Activated CD4-positive, alpha-beta T cell treated with anti-CD3 and anti-CD28 coated beads for 48 hours (primary cell): ENCODE results near the gene PHC3.

Source experiments
- DNase-seq: peaks from one replicate; pipeline ENCODE4 v3.0.0-alpha.2; 2020

The PHC3 gene

GRCh38 chr3:170075441-170076091, 106.0 kb downstream of the PHC3 start:
- no peak for DNase-seq

DNA sequence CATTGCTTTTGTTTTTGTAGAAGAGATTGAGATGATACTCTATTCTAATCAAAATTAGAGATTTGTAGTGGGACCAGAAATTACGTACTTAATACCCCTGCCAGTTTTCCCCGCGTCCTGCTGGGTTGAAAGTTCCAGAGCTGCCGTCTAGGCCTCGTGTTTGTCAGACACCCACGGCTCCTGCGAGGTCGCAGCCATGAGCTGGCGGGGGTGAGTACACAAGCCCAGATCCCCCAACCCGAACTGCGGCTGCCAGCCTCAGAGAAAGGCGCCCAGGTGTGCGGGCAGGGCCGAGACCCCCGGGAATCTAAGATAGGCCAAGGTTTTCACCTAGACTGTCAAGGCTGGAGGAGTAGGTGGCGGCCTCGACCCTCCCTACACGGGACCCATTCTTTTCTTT, 117.4 kb downstream of the PHC3 start:
- no peak for DNase-seq

DNA sequence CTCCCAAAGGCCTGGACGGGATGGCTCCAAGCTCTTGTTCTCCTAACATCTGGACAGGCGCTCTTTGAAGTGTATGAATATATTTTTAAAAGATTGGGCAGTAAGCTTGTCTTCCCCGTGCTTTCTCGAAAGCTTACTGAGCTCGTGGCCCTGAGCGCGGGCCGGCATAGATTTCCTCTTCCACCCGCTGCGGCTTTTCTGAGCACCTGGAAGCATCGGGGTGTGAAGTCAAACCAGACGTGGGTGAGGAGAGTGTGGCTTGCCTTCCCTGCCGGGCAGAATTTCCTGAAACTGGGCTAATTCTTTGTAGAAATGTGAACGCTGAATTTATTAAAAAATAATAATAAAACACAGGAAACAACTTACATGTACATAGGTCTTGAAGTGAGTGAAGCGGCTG, 117.8 kb downstream of the PHC3 start:
- DNase-seq: no peak

- DNase-seq: no peak
Observed at GRCh38 chr3:170062769-170063168, 118.8 kb downstream of the PHC3 start.

GRCh38 chr3:170062068-170062467, 119.5 kb downstream of the PHC3 start:
- DNase-seq: no peak

DNA sequence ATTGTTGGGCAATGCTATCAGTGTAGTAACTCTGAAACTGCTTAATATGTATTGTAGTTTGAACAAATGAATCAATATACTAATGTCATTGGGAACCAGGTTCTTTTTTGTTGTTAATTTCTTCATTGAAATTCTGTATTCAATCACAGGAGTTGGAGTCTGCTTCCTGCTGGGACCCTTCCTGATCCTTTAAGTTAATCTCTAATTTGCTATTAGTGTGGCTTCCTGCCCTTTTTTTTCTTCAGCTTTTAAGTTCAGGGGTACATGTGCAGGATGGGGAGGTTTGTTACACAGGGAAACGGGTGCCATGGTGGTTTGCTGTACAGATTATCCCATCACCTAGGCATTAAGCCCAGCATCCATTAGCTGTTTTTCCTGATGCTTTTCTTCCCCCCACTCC, 122.1 kb downstream of the PHC3 start:
- no peak for DNase-seq

DNA sequence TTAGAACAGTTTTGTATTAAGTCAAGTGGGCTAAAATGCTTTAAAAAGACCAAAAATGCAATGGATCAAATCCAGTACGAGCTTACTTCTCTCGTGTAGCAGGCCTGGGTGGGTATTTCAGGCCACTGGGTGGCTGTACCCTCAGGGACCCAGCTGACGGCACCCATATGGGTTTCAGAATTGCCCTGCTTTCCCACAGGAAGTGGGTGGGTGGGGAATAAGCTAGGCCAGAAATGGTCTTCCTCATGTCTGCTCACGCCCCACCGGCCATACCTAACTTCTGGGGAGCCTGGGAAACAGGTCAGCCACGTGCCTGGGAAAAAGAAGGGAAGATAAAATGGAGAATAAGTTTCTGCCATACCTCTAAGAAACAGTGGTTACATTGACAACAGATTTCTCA, 123.4 kb downstream of the PHC3 start:
- no peak for DNase-seq

GRCh38 chr3:170057550-170057949, 124.0 kb downstream of the PHC3 start:
- DNase-seq: no peak

DNA sequence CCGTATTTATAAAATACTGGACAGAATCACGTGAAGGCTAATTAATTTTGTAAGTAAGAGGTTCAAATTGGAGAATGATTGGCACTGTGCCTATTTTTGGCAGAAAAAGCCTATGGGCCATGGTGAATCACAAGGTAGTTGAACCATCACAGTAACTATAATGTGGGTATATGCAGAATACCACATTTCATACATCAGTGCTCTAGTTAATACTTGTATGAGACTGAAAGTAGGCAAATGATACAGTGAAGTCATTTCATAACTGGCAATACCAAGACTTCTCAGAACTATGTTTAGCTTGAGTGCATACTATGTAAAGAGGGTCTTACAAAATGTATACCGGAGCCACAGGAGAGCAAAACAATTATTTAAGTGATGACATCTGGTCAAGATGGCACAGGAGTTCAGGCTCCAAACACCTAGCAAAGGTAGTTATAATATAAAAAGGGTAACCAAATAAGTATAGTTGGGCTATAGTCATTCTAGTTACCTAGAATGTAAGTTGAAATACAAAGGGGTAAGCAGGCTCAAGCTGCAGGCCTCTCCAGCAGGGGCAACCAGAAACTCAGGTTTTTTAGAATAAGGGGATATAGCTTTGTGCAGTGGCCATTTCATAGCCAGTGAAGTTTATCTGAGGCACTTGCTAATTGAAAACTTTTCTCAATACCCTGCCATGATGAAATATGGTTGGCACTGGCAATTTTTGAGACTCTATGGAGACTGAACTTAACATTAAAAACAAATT, 124.7 kb downstream of the PHC3 start:
- no peak for DNase-seq

GRCh38 chr3:170055209-170055608, 126.3 kb downstream of the PHC3 start:
- DNase-seq: peak; percentile 43

- no peak for DNase-seq
Observed at GRCh38 chr3:170054204-170054603, 127.3 kb downstream of the PHC3 start.

DNA sequence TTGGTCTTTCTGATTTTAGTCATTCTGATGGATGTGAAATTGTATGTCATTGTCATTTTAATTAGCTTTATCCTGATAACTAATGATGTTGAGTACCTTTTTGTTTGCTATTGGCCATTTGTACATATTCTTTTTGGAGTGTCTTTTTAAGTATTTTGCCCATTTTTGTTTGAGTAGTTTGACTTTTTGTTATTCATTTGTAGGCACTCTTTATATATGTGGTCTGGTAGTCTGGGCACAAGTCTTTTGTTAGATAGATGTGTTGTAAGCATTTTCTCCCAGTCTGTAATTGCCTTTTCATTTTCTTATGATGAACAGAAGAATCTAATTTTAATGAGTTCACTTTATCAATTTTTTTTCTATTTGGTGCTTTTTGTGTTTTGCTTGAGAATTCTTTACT, 129.1 kb downstream of the PHC3 start:
- no peak for DNase-seq

GRCh38 chr3:170050753-170051152, 130.8 kb downstream of the PHC3 start:
- DNase-seq: no peak

DNA sequence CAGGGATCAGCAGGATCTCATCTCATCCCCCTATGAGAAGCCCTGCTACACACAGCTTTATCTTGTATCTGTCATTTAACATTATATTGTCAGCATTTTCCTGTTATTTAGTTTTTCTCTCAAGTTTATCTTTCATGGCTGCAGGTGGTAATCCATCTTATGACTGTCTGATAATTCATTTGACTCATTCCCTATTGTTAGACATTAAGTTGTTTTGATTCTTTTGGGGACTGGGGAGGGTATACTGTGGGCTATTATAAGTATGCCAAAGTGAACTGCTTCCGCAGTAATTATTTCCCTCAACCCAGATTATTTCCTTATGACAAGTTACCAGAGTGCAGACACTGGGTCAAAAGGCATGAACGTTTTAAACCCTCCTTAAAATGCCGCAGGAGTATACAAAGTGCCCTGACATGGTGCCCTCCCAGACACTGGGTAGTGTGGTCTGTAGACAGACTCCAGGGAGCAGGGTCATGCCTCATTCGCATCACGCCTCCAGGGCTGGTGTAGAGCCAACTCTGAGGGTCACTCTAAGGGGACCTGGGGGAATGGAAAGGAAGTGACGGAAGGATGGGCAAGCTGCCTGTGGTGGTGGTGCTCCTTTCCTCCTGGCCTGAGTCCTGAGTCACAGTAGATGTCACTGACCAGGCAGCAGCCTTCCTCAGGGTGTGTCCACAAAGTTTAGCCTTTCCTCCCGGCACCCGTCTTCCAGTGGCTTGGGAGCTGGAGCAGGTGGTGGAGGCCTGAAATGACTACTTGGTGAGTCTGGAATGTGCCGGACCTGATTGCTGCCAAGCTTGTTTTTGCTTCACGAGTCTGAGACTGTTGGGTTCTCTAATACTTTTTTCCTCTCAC, 132.2 kb downstream of the PHC3 start:
- DNase-seq: no peak

- no peak for DNase-seq
Observed at GRCh38 chr3:170047133-170047404, 134.5 kb downstream of the PHC3 start.

DNA sequence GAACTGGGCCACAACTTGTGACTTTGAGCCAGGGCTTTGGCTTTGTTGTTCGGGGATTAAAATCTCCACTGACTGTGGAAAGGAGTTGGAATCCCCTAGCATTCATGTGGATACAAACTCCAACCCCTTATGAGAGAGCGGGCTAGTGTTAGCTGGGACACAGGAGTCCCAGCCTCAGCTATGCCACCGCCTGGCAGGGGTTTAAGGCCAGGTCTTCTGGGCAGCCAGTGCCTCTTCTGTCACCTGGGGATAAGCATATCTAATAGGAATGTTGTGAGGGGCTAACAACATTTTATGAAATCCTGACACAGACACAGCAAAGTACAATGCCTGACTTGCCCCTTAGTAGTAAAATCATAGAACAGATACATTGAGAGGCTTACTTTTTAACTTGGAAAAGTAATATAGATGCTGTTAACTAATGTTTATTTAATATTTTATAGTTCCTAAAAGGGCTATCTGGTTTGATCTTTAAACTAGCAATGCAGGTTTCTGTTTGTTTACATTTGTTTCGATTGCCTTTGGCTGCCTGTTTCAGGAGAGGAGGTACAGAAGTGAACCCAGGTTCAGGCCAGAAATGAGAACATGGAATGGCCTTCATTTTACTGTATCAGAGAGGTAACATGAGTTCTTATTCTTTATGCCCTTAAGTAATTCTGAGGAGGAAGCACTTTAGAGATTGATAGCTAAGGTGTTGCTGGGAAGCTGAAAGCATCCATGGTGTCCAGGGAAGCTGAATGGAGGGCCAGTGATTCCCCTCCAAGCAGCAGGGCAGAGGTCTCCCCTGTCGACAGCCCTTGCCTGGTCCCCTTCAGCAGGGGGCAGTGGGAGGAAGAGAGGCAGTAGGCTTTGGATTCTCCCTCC, 135.0 kb downstream of the PHC3 start:
- DNase-seq: no peak

DNA sequence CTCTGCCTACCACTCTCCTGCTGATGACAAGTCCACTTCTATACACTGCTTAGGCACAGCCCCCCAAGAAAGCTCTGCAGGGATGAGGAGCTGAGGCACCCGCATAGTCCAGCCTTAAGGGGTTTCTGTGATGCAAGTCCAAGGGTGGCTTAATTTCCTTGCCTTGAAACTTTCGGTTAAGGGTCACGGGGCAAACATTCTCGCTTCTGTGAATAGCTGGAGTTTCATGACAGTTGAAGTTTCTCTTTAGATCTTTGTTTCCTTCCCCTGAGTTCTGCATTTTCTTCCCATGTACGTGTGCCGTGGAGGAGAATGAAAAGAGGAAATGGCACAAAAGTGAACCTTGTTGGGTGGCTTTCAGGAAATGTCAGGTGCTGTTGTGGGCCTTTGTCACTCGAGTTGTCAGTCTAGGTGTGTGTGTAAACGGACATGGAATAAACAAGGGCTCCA, 136.7 kb downstream of the PHC3 start:
- DNase-seq: no peak

- DNase-seq: no peak
Observed at GRCh38 chr3:170044271-170044670, 137.3 kb downstream of the PHC3 start.

- DNase-seq: no peak
Observed at GRCh38 chr3:170043506-170043905, 138.0 kb downstream of the PHC3 start.

DNA sequence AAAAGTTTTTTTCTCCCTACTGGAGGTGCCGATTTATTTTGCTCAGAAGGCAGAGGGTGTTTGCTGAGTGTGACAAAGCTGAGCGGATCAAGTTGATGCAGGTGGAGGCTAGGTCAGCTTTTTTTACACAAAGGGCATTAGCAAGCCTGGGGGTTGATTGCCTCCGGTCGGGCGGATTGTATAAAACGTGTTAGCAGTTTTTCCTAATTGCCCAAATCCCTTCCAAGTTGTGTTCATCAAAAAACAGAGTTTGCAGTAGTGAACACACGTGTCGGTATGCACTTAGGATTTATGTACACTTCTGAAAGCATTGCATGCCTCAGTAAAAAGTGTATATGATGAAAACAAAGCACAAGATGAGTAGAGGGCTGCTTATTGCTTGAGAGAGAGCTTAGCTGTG, 141.1 kb downstream of the PHC3 start:
- DNase-seq: no peak

- peak; percentile 44 for DNase-seq
Observed at GRCh38 chr3:170038434-170039110, 143.0 kb downstream of the PHC3 start.
